ENCODE data around the gene DNAJC18. TPM values are rescaled to one million over a fixed set of nuclear protein-coding genes. Genes with fewer than 3 reads are reported as not detected.
A peak's percentile ranks its signal among the peaks of the same experiment; 100 is the strongest.

The DNAJC18 gene
- total and polyA plus RNA-seq, 8 donors = under 0.01 to 12.1 (median 2.3) TPM; not detected in 1

- 83 to 100% (median 91%) methylated on average over 1 of the region's 1 CpG for WGBS, 5 donors
- peaks cover 5 to 47% (median 26%) of the 10 kb centered on the region in 4 donors for H3K4me1 ChIP-seq
- intact Hi-C loops (cut with DNase I; ENCODE audit: low total_unique reads) = no loop called here
- H3K4me3 ChIP-seq = no peak overlapping the region
- H3K27me3 ChIP-seq = no peaks in the 10 kb centered on the region
- no peaks in the 10 kb centered on the region for H3K9me3 ChIP-seq
- TF ChIP-seq CTCF (IDR thresholded peaks at IDR 0.05) = no peak
- no peak for TF ChIP-seq POLR2AphosphoS5 (IDR thresholded peaks at IDR 0.05)
- no peak for TF ChIP-seq POLR2A (IDR thresholded peaks at IDR 0.05)
- no peak for TF ChIP-seq EP300 (IDR thresholded peaks at IDR 0.05)
- peaks cover 5 to 55% (median 39%) of the 10 kb centered on the region in 4 donors for H3K36me3 ChIP-seq
- peak overlapping the region in 1 of 5 donors; percentile 30 for H3K27ac ChIP-seq
- no peak for DNase-seq
These were observed 20.5 kb downstream of the DNAJC18 start for GRCh38 chr5:139418793-139419192.

GRCh38 chr5:139417214-139417613 is 22.1 kb downstream of the DNAJC18 start:
- H3K36me3 ChIP-seq = peaks cover 5 to 60% (median 44%) of the 10 kb centered on the region in 4 donors
- peaks cover 5 to 47% (median 26%) of the 10 kb centered on the region in 4 donors for H3K4me1 ChIP-seq
- 47 to 75% (median 66%) methylated on average over 4 of the region's 4 CpGs for WGBS, 5 donors
- TF ChIP-seq POLR2A (IDR thresholded peaks at IDR 0.05) (no peak), POLR2AphosphoS5 (IDR thresholded peaks at IDR 0.05) (peak in 1 of 3 donors; percentile 34), EP300 (IDR thresholded peaks at IDR 0.05) (no peak), CTCF (IDR thresholded peaks at IDR 0.05) (no peak)
- H3K4me3 ChIP-seq = no peak overlapping the region
- intact Hi-C loops (cut with DNase I; ENCODE audit: low total_unique reads) = no loop called here
- peak in 1 of 2 donors; percentile 64 for DNase-seq
- H3K27me3 ChIP-seq = no peaks in the 10 kb centered on the region
- H3K27ac ChIP-seq = peak overlapping the region in 3 of 5 donors; percentile 20 to 68 (median 42)
- H3K9me3 ChIP-seq = no peaks in the 10 kb centered on the region

- WGBS, 5 donors = 65 to 81% (median 71%) methylated on average over 9 of the region's 9 CpGs
- peak overlapping the region in 2 of 5 donors; percentile 42 to 68 for H3K27ac ChIP-seq
- H3K36me3 ChIP-seq = peaks cover 5 to 58% (median 47%) of the 10 kb centered on the region in 4 donors
- DNase-seq = no peak
- peaks cover 5 to 47% (median 26%) of the 10 kb centered on the region in 4 donors for H3K4me1 ChIP-seq
- H3K4me3 ChIP-seq = no peak overlapping the region
- H3K27me3 ChIP-seq = no peaks in the 10 kb centered on the region
- TF ChIP-seq POLR2A (IDR thresholded peaks at IDR 0.05) = no peak
- no peaks in the 10 kb centered on the region for H3K9me3 ChIP-seq
- intact Hi-C loops (cut with DNase I; ENCODE audit: low total_unique reads) = no loop called here
These were observed 22.7 kb downstream of the DNAJC18 start for GRCh38 chr5:139416651-139417050.

- peak overlapping the region in 1 of 5 donors; percentile 68 for H3K27ac ChIP-seq
- TF ChIP-seq CTCF (IDR thresholded peaks at IDR 0.05) (no peak), POLR2AphosphoS5 (IDR thresholded peaks at IDR 0.05) (no peak), POLR2A (IDR thresholded peaks at IDR 0.05) (no peak), EP300 (IDR thresholded peaks at IDR 0.05) (no peak)
- intact Hi-C loops (cut with DNase I; ENCODE audit: low total_unique reads) = no loop called here
- peaks cover 5 to 47% (median 26%) of the 10 kb centered on the region in 4 donors for H3K4me1 ChIP-seq
- peaks cover 5 to 50% (median 41%) of the 10 kb centered on the region in 4 donors for H3K36me3 ChIP-seq
- DNase-seq = no peak
- no peaks in the 10 kb centered on the region for H3K27me3 ChIP-seq
- no peaks in the 10 kb centered on the region for H3K9me3 ChIP-seq
- H3K4me3 ChIP-seq = no peak overlapping the region
These were observed 23.5 kb downstream of the DNAJC18 start for GRCh38 chr5:139415869-139416268.

- Histone ChIP-seq H3K27ac (peak overlapping the region in 3 of 5 donors; percentile 31 to 68 (median 58)), H3K9me3 (no peaks in the 10 kb centered on the region), H3K27me3 (no peaks in the 10 kb centered on the region), H3K4me3 (no peak overlapping the region), H3K4me1 (peaks cover 5 to 53% (median 26%) of the 10 kb centered on the region in 4 donors), H3K36me3 (peaks cover 5 to 48% (median 37%) of the 10 kb centered on the region in 4 donors)
- peak in 1 of 2 donors; percentile 47 for DNase-seq
- WGBS, 5 donors = 61 to 69% (median 67%) methylated on average over 7 to 8 of the region's 8 CpGs
- no peak for TF ChIP-seq POLR2A (IDR thresholded peaks at IDR 0.05)
- TF ChIP-seq EP300 (IDR thresholded peaks at IDR 0.05) = no peak
- TF ChIP-seq POLR2AphosphoS5 (IDR thresholded peaks at IDR 0.05) = no peak
- no peak for TF ChIP-seq CTCF (IDR thresholded peaks at IDR 0.05)
- intact Hi-C loops (cut with DNase I; ENCODE audit: low total_unique reads) = no loop called here
These were observed 24.0 kb downstream of the DNAJC18 start for GRCh38 chr5:139415221-139415861.
